Thoracic aorta (tissue), 2 donors: ENCODE data around the gene FAM83G. TPM values are rescaled to one million over a fixed set of nuclear protein-coding genes. Genes with fewer than 3 reads are reported as not detected.
"Not testable (repeated sequence)": the region's sequence is repeated elsewhere in the genome, so short reads cannot be mapped to it uniquely, and the experiment has no call there.

ENCODE experiments used
- ATAC-seq: fragments of 150-250 bp; one replicate; pipeline ENCODE4 v1.8.0; 2017; ENCODE audit warnings: low read depth; ENCODE audit not compliant: insufficient number of reproducible peaks, low FRiP score
- DNase-seq: peaks from one replicate; pipeline ENCODE4 v3.0.0-alpha.2; 2020; ENCODE audit warnings: low spot score
- H3K27ac ChIP-seq, 2 donors: fragments of 200-600 bp; sonication (generic); 1 replicate in 1 of 2; 2 replicates in 1 of 2; pipeline ENCODE4 v1.5.1; 2016; ENCODE audit warnings: mild to moderate bottlenecking in 2 of 2, moderate library complexity in 2 of 2
- H3K27me3 ChIP-seq: fragments of 200-600 bp; sonication (generic); replicated peaks from 2 replicates; pipeline ENCODE4 v1.6.0; 2016; ENCODE audit warnings: mild to moderate bottlenecking; ENCODE audit not compliant: insufficient read depth
- H3K36me3 ChIP-seq: fragments of 200-600 bp; sonication (generic); one replicate; pipeline ENCODE4 v1.5.1; 2016
- H3K4me1 ChIP-seq, 2 donors: fragments of 200-600 bp; sonication (generic); 1 replicate in 1 of 2; 2 replicates in 1 of 2; pipeline versions ENCODE4 v1.5.1 to v1.6.0; 2016; ENCODE audit warnings: low read depth in 2 of 2, mild to moderate bottlenecking in 1 of 2; ENCODE audit not compliant: control insufficient read depth in 1 of 2
- H3K4me3 ChIP-seq: fragments of 200-600 bp; sonication (generic); 2 replicates; pipeline ENCODE4 v1.5.1; 2016; ENCODE audit warnings: mild to moderate bottlenecking
- H3K9me3 ChIP-seq: fragments of 200-600 bp; sonication (generic); 2 replicates; pipeline ENCODE4 v1.5.1; 2016
- total RNA-seq, 2 donors: library from RNA; depleted of rRNA; stranded (reverse); fragments of >200 nt; gene quantifications; one replicate each; pipeline versions ENCODE4 v1.1.0 to v1.2.3, GENCODE V29; 2016
- TF ChIP-seq, protein P1 (sequence below): fragments of 200-600 bp; sonication (generic); IDR thresholded peaks from one replicate; pipeline ENCODE4 v1.5.1; 2019; ENCODE audit warnings: antibody characterized with exemption

FAM83G gene, protein sequence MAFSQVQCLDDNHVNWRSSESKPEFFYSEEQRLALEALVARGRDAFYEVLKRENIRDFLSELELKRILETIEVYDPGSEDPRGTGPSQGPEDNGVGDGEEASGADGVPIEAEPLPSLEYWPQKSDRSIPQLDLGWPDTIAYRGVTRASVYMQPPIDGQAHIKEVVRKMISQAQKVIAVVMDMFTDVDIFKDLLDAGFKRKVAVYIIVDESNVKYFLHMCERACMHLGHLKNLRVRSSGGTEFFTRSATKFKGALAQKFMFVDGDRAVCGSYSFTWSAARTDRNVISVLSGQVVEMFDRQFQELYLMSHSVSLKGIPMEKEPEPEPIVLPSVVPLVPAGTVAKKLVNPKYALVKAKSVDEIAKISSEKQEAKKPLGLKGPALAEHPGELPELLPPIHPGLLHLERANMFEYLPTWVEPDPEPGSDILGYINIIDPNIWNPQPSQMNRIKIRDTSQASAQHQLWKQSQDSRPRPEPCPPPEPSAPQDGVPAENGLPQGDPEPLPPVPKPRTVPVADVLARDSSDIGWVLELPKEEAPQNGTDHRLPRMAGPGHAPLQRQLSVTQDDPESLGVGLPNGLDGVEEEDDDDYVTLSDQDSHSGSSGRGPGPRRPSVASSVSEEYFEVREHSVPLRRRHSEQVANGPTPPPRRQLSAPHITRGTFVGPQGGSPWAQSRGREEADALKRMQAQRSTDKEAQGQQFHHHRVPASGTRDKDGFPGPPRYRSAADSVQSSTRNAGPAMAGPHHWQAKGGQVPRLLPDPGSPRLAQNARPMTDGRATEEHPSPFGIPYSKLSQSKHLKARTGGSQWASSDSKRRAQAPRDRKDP
- 10 to 100 TPM; 10.8 to 19.8 TPM for total RNA-seq

DNA sequence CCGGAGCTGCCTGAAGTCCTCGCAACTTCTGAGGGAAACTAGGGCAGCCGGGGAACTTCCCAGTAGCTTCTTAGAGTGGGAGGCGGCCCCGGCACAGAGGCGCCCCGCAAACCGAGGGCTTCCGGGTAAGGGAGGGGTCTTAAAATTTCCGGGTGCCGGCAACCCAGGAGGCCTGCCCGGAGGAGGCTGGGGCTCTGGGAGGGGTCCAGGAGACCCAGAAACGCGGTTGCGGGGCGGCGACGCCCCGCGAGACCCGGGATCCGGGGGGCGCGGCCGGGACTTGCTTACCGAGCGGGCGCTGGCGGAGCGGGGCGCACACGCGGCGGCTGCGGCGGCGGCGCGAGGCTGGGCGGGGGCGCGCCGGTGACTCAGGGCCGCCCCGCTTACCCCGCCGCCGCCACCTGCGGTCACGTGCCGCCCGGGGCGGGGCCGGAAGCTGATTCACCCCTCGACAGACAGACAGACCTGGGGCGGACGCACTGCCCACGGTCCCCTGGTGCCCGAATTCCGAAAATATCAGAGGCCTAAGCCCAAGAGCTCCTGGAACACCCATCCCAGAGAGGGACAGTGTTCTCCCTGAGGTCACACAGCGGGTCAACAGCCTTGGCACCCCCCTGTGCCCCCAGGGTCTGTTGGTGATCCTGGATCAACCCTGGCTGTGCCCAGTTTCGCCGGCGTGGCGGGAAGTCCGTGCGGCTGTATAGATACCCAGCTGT lies at the start of gene FAM83G:
Gene FAM83G (minus strand): TSS at position 344 of the 716 bp plus-strand sequence. CDS start 723 bp downstream, outside the sequence.
- no peaks in the 10 kb centered on the region for H3K36me3 ChIP-seq
- DNase-seq (peak; percentile 81), ATAC-seq (peak; percentile 74)
- H3K4me3 ChIP-seq, result peak within 1 kb of the TSS; percentile 93
- peak within 1 kb of the TSS; percentile 77 to 78 for H3K27ac ChIP-seq
- no peaks in the 10 kb centered on the region for H3K9me3 ChIP-seq
- H3K4me1 ChIP-seq, result peaks cover 7 to 26% of the 10 kb centered on the region in 2 donors
- TF ChIP-seq, protein P1, sequence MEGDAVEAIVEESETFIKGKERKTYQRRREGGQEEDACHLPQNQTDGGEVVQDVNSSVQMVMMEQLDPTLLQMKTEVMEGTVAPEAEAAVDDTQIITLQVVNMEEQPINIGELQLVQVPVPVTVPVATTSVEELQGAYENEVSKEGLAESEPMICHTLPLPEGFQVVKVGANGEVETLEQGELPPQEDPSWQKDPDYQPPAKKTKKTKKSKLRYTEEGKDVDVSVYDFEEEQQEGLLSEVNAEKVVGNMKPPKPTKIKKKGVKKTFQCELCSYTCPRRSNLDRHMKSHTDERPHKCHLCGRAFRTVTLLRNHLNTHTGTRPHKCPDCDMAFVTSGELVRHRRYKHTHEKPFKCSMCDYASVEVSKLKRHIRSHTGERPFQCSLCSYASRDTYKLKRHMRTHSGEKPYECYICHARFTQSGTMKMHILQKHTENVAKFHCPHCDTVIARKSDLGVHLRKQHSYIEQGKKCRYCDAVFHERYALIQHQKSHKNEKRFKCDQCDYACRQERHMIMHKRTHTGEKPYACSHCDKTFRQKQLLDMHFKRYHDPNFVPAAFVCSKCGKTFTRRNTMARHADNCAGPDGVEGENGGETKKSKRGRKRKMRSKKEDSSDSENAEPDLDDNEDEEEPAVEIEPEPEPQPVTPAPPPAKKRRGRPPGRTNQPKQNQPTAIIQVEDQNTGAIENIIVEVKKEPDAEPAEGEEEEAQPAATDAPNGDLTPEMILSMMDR, result no peak
- H3K27me3 ChIP-seq, result no peaks in the 10 kb centered on the region

DNA sequence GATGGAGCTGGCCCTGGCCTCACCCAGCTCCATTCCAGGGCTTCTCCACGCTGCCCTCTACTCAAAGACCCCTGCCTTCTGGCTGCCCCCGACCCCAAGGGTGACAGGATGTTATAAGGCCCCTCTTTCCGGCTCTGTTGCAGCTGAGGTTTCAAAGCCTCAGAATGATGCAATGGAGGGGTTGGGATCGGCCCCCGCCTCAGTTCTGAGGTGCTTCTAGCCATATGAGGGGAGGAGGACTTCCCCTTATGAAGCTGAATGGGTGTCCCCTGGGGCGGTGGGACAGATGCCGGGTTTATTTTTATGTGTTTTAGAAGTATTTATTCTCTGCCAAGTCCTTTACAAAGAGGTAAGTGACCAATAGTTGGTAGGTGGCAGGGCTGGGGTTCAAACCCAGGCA lies 44.3 kb upstream of the FAM83G start:
- not testable (repeated sequence) for H3K27ac ChIP-seq, H3K4me1 ChIP-seq, H3K36me3 ChIP-seq, ATAC-seq, DNase-seq, H3K27me3 ChIP-seq, H3K4me3 ChIP-seq, H3K9me3 ChIP-seq

DNA sequence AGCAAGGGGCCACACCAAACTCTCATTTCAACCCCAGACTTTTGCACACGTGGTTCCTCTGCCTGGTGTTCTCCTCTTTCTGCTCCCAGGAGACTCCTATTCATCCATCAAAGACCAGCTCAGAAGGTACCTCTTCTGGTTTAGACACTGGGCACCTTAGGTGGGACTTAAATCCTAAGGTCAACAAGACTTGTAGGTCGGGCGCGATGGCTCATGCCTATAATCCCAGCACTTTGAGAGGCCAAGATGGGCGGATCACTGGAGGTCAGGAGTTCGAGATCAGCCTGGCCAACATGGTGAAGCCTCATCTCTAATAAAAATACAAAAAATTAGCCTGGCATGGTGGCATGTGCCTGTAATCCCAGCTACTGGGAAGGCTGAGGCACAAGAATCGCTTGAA lies 42.9 kb upstream of the FAM83G start:
- ATAC-seq, DNase-seq: not testable (repeated sequence)

DNA sequence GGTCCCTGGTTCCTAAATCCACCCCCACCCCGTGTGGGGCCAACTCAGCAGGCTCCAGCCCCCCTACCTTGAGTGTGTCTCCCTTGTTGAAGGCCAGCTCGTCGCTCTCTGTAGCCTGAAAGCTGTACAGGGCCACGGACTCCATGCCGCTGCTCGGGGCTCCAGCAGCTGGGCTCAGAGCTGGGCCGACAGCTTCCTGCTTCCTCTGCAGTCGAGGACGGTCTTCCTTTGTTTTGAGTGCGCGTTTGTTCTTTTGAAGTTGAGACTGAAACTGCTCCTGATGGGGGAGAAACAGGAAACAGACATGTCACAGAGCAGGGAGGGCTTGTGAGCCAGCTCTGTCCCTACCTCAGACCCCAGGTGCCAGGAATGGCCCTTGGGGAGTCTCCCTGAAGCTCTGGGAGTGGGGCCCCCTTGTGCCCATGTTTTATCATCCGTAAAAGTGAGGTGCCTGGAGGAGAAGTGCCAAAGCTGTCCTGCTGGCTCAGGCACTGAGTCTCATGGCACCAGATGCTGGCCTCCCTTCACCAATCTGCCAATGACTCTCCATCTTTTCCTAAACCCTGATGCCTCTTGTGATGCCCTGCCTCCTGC lies 42.3 kb upstream of the FAM83G start, which contains the start of gene GRAP:
Gene GRAP (minus strand): TSS at position 176 of the 594 bp plus-strand sequence. CDS start 31 bp downstream, at position 145.
- H3K4me1 ChIP-seq, H3K4me3 ChIP-seq, H3K9me3 ChIP-seq, ATAC-seq, H3K27me3 ChIP-seq, DNase-seq, H3K36me3 ChIP-seq, H3K27ac ChIP-seq: not testable (repeated sequence)

More for the DNA sequence above, 42.9 kb upstream of the FAM83G start:
- H3K9me3 ChIP-seq, H3K36me3 ChIP-seq, H3K27ac ChIP-seq, H3K4me3 ChIP-seq, H3K4me1 ChIP-seq, H3K27me3 ChIP-seq: not testable (repeated sequence)

DNA sequence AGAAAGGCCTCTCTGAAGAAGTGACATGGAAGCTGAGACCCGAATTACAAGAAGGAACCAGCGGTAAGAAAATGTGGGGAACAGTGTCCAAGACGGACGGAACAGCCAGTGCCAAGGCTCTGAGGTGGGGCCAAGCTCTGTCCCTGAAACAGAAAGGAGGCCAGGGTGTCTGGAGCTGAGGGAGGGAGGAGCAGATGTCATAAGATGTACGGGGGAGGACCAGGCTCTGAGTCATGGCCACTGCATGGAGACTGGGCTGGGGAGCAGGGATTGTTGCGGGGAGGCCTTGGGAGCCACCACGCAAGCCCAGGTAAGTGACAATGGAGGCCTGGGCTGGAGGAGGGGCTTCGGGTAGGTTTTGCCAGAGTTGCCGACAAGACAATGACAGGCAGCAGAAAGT lies 40.1 kb upstream of the FAM83G start:
- H3K27ac ChIP-seq, DNase-seq, ATAC-seq, H3K4me3 ChIP-seq, H3K9me3 ChIP-seq, H3K27me3 ChIP-seq, H3K4me1 ChIP-seq, H3K36me3 ChIP-seq: not testable (repeated sequence)

DNA sequence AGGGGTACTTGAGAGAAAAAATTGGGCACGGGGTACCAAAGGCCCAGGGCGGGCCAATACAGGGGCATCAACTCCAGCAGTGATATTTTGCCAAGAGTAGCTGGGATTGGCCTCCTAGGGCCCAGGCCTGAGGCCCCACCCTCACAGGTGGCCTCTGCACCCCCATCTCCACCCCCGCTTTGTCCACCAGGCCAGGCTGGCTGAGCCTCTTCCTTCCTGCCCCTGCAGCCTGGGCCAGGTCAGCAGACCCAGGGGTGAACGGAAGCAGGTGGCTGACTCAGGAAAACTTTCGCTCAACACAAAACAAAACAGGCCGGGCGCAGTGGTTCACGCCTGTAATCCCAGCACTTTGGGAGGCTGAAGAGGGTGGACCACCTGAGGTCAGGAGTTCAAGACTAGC lies 38.5 kb upstream of the FAM83G start:
- not testable (repeated sequence) for H3K9me3 ChIP-seq, DNase-seq, ATAC-seq, H3K27me3 ChIP-seq, H3K4me3 ChIP-seq, H3K27ac ChIP-seq, H3K4me1 ChIP-seq, H3K36me3 ChIP-seq

DNA sequence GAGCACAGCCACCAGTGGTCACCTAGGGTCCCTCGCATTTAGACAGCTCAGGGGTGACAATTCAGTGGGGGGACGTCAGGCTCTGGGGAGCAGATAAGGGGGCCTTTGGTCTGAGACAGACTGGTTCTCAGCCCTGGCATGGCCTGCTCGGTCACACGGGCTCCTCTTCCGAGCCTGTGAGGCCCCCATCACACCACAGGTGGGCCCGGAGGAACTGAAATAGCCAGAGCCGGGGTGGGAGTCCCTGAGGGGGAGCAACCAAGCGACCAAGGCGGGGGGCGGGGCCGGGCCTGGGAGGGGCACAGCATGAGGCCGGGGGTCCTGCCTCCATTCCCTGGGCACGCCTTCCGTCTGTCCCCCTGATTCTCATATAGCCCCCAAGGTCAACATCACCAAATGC lies 37.8 kb upstream of the FAM83G start:
- not testable (repeated sequence) for H3K27me3 ChIP-seq, DNase-seq, H3K9me3 ChIP-seq, H3K36me3 ChIP-seq, H3K27ac ChIP-seq, ATAC-seq, H3K4me3 ChIP-seq, H3K4me1 ChIP-seq

DNA sequence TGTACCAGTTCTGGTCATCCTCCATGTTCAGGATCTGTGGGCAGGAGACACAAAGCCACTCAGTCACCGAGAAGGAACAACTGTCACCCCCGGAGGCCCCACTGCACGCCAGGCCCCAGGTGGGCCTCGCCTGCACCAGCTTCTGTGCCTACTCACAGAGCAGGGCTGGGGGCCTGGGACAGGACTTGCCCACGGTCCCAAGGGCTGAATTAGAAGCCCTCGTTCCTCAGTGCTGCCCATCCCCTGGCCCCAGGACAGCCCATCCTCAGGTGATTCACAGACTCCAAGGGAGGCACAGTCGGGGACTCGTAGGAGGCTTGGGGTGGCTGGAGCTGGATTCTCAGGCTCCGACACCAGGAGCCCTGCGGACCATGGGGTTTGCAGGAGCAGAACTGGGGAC lies 37.3 kb upstream of the FAM83G start:
- not testable (repeated sequence) for H3K9me3 ChIP-seq, ATAC-seq

DNA sequence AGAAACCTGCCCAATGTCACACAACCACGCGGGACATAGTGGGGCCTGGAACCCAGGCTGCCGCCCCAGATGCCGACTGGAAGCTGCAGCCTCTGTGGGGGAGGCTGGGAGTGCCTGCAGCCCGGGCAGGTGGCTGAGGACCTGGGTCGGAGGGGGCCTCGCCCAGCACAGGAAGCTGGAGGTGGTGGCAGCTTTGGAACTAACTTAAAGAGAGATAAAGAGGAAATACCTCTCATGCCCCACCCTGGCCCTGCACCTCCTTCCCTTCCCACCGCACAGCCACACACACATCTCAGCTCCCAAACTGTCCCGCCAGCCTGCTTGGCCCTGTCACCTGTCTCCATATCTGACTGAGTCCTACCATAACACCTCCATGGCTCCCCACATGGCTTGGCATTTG lies 35.8 kb upstream of the FAM83G start:
- not testable (repeated sequence) for H3K36me3 ChIP-seq, DNase-seq, ATAC-seq, H3K27me3 ChIP-seq, H3K27ac ChIP-seq, H3K4me3 ChIP-seq, H3K4me1 ChIP-seq, H3K9me3 ChIP-seq

More for the DNA sequence above, 37.3 kb upstream of the FAM83G start:
- not testable (repeated sequence) for H3K4me3 ChIP-seq, H3K27me3 ChIP-seq, H3K27ac ChIP-seq, H3K4me1 ChIP-seq, DNase-seq, H3K36me3 ChIP-seq

DNA sequence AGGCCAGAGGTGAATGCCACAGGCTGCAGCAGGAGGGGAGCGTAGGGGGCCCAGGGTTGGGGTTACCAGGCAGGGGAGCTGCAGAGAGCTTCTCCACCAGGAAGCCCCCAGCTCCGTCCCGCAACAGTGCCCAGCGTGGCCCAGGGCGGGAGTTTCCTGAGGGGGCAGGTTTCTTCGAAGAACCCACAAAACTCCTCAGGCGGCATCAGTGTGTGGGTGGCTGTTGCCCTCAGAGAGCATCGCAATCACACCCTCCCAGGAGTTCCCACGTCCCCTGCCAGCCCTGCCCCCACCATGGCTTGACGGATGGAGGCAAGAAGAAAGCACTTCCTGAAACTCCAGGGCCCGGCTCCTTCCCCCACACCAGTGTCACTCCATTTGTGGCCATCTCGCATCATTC lies 34.2 kb upstream of the FAM83G start:
- not testable (repeated sequence) for H3K4me1 ChIP-seq, H3K27me3 ChIP-seq, H3K27ac ChIP-seq, H3K4me3 ChIP-seq, DNase-seq, H3K9me3 ChIP-seq, H3K36me3 ChIP-seq, ATAC-seq
